ENCODE data around the gene ANKRD13B.

The ANKRD13B gene

DNA sequence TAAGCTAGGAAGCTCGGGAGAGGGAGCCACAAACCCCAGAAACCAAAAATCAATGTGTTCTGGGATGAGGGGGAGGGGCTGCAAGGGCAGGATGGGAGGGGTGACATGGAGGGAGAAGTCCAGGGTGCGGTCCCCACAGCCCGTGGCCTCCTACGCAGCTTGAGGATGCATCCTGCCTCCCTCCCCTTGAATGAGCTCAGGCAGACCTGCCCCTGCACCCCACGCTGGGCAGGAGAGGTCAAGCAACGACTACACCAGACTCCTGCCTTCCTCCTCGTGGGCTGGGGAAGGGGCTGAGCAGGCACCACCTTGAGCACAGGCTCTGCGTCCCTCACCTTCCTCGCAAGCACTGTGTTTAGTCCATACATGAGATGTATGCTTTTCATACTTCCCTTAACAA lies 3.9 kb downstream of the ANKRD13B start:
- DNase-seq, result no peak

DNA sequence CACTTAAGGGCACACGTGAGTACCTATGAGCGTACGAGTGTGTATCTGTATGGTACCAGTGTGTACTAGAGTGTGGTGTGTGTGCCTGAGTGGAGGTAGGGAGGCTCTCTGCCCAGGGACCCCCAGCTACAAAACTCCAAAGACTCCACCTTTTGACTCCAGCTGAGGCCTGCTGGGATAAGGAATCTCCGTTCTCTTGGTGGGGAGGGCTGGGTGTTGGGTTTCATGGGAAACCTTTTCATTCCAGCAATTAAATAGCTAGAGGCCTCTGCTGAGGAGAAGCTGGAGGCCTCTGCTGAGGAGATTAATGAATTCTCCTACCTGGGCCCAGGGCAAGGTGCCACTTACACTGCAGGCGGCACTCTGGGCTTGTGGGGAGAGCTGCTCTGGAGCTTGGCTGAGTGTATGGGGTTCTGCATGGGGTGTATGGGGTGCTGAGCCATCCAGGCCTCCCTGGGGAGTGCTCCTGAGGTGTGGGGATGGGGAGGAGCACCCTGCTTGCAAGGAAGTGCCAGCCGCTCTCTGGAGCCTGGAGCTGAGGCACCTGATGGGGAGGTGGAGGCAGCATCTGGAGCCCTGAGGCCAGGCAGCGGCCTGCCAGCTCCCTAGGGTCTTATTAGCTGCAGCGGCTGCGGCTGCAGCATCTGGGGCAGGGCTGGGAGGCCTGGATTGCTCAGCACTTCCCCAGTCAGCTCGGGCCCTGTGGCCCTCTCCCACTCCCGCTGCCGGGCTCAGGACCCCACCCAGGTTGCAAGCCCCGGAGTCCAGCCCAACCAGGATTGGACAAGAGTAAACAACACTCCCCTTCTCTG lies 4.6 kb downstream of the ANKRD13B start:
- no peak for DNase-seq

DNA sequence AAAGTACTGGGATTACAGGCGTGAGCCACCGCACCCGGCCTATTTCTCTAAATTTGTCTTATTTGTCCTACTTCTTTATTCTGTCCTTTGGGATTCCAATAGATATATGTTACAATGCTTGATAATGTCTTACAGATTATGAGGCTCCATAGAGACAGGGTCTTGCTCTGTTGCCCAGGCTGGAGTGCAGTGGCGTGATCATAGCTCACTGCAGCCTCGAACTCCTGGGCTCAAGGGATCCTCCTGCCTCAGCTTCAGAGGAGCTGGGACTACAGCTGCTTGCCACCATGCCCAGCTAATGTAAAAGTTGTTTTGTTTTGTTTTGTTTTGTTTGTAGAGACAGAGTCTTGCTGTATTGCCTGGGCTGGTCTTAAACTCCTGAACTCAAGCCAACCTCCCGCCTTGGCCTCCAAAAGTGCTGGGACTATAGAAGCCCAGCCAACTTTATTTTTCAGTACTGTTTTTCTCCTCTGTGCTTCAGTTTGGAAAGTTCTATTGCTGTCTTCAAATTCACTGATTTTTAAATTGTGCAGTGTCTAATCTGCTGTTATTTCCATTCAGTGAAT lies 10.3 kb downstream of the ANKRD13B start:
- no peak for DNase-seq

DNA sequence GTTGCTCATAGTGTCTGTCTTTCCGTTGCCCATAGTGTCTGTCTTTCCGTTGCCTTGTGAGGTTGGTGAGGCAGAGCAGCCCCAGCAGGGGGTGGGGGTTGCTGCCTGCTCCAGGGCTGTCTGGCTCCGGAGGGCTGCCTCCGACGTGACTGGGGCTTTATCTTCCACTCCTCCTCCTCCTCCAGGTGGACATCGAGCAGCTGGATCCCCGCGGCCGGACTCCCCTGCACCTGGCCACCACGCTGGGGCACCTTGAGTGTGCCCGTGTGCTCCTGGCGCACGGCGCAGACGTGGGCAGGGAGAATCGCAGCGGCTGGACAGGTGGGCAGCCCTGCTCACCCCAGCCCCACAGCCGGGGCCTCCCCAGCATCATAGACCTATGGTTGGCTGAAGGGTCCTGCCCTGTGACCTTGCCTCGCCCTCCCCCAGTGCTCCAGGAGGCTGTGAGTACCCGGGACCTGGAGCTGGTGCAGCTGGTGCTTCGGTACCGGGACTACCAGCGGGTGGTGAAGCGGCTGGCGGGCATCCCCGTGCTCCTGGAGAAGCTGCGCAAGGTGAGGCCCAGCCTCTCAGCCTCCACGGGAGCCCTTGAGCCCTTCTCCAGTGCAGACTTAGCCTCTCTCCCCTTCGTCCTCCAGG lies 14.7 kb downstream of the ANKRD13B start:
- DNase-seq, result no peak

DNA sequence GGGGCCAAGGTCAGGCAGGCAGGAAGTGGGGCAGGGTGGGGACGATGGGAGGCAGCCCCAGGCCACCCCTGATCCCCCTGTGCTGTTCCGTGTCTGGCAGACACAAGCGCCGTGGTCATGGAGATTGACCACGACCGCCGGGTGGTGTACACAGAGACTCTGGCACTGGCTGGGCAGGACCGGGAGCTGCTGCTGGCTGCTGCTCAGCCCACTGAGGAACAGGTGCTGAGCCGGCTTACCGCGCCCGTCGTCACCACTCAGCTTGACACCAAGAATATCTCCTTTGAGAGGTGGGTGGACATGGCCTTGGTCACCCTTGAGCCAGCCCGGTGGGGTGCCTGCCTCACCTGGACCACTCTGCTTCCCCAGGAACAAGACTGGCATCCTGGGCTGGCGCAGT lies 16.1 kb downstream of the ANKRD13B start:
- DNase-seq, result no peak

DNA sequence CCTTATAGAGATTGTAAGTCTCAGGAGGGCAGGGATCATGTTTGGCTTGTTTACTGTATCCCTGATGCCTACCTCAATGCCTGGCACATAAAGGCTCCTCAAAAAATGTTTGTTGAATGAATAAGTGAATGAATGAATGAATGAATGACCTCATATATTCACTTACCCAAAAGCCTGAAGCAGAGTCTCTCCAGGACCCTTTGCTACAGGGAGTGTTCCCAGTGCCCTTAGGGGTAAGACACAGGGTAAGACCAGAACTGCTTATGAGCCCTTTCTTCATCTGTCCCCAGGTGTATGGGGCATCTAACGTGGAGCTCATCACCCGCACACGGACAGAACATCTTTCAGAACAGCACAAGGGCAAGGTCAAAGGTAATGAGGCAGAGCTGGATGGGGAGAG lies 17.5 kb downstream of the ANKRD13B start:
- no peak for DNase-seq

DNA sequence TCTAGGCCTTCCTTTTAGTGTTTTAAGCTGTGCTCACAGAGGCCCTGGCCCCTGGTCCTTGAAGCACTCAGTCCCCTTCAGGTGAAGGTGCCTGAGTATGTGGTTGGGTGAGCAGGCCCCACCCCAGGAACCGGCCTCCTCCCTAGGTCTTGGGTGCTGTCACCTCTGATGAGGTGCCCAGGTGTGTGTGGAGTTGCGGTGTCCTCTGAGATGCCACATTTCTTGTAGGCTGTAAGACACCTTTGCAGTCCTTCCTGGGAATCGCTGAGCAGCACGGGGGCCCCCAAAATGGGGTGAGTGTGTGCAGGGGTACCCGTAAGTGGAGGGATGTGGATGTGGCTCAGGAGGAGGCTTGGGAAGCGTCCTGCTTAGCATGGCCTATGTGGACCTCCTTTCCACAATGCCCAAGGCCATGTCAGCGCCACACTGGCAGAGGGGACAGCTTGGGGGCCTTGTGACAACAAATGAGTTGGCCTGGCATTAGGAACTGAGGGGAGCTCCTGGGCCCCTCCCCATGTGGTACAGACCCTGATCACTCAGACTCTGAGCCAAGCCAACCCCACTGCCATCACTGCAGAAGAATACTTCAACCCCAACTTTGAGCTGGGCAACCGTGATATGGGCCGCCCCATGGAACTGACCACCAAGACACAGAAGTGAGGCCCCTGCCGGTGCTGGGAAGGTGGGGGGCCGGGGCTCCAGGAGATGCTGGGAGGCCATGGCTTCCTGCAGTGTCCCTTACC lies 18.6 kb downstream of the ANKRD13B start:
- DNase-seq, result no peak

DNA sequence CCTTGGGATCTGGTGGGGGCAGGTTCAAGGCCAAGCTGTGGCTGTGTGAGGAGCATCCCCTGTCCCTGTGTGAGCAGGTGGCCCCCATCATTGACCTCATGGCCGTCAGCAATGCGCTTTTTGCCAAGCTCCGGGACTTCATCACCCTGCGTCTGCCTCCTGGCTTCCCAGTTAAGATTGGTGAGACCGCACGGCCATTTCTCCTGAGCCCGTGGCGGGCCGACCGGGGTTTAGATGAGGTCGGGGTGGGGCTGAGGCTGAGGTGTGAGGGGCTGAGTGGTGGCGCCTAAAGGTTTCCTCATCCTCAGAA lies 19.1 kb downstream of the ANKRD13B start:
- no peak for DNase-seq

DNA sequence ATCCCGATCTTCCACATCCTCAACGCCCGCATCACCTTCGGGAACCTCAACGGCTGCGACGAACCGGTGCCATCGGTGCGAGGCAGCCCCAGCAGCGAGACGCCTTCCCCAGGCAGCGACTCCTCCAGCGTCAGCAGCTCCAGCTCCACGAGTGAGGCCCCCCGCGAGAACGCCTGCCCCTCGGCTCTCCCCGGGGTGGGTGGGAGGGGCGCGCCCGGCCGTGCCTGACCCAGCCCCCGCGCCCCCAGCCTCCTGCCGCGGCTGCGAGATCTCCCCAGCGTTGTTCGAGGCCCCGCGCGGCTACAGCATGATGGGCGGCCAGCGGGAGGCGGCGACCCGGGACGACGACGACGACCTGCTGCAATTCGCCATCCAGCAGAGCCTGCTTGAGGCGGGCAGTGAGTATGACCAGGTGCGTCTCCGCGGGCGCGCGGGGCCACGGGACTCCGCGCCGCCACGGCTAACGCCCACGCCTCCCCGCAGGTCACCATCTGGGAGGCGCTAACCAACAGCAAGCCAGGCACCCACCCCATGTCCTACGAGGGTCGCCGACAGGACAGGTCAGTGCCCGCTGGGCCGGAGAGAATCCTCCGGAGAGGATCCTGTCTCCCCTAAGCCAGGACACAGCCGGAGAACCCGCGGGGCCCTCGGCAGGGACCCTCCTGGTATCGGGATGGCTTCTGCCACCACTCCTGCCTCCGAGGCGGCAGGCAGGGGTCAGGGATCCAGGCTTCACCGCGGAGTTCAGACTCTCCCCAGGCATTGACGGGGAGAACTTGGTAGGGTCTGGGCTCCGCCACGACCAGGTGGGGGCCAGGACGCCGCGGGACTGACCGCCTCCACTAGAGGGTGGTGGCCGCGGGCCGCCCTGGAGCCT lies 19.7 kb downstream of the ANKRD13B start:
- DNase-seq, result no peak

DNA sequence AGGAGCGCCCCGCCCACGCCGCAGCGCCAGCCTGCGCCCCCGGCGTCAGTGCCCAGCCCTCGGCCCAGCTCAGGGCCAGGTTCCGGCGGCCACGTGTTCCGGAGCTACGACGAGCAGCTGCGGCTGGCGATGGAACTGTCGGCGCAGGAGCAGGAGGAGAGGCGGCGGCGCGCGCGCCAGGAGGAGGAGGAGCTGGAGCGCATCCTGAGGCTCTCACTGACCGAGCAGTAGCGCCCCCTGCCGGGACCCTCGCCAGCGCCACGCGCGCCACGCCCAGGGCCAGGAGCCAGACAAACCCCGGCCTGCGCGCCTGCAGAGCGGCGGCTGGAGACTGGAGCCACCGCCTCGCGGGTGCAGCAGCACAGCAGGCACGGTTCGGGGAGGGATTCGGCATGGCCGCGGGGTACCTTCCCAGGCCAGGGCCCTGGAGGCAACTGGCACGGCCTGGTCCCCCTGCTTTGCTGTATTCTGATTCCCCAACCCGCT lies 20.5 kb downstream of the ANKRD13B start:
- peak; percentile 98 to 99 for DNase-seq

DNA sequence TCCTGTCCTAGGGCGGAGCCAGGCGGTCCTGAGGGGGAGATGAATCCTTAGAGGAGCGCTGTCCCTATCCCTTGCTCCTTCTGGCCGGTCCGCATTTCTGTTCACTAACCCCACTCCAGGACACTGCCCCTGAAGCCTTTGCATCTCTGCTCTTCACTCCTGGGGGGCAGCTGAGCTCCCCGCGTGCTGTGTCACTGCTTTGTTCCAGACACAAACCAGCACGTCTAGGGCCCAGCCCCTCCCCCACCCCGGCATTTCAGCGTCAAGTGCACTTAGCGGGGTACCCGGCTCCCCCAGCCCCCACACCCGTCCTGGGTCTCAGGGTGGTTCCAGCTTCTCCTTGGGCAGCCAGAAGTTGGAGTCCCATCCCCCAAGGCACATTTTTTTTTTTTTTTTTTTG lies 20.9 kb downstream of the ANKRD13B start:
- DNase-seq, result no peak

DNA sequence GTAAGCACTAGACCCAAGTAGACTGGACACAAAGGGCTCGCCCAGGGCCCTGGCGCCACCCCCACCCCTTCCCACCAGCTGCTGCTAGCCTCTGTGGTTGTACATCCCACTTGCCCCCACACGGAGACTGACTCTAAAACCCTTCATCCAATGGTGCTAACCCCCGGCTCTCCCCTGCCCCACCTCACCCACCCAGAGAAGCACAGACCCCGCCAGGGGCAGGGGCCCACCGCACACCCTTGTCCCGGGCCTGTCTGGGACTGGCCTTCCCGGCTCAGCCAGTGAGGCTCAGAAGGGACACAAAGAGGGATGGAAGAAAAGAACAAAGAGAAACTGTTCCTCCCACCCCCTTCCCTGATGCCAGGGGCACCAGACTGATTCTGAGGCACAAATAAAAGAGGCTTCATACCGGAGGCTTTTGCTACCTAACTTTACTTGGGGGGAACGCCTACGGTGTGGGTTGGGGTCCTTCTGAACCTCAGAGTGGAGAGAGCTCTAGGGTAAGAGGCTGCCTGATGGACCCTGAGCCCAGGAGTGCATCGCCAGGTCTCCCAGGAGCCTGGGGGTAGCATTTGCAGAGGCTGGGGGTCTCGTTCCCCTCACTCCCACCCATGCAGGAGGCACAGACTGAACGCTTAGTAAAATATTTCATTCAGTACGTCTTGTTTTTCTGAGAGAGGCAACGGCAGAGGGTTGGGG lies 21.6 kb downstream of the ANKRD13B start:
- no peak for DNase-seq

DNA sequence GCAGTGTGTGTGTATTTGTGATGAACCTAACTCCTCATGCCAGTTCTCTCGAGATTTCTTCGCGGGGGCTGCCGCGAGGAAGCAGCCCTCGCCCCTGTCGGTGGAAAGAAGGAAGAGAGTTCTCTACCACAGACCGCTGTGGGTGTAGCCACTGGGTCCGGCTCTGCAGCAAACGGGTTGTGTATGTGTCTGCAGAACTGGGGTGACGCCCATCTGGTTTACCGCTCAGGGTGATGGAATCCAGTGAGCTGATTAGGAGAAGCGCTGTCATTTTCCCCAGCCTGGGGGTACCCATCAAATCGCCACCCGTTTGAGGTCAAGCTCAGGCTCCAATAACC lies 22.1 kb downstream of the ANKRD13B start:
- DNase-seq, result peak; percentile 60 to 61

DNA sequence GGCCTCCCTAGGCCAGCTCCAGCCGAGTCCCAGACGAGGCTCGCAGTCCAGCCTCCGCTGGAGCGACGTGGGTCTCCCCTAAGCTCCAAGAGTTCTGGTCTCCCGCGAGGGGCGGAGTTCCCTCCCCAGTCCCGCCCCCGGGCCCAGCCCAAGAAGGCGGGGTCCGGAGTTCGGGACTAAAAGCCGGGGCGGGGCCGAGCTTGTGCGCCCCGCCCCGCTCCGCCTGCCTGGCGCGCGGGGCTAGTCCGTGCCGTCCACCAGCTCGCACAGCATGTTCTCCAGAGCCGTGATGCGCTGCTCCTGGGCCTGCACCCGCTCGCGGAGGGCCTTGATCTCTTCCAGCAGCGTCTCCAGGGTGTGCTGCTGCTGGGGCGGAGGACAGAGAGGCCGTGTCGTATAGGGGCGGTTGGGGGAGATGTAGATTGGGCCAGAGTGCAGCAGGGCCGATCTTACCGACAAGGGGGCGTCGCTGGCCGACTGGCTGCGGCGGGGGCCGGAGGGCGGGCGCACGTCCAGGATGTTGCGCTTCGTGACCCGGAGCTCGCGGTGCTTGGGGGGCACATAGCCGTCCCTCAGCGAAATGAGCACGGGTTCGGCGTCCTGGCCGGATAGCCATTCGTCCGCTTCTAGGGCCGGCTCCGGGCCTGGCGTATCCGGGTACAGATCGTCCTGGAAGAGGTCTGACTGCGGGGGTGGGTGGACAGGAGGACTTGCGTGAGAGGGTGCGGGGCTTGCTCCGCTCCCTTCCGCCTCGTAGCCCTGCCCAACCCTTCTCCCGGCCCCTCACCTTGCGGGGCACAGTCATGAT lies 22.8 kb downstream of the ANKRD13B start:
- DNase-seq, result peak; percentile 85 to 89

DNA sequence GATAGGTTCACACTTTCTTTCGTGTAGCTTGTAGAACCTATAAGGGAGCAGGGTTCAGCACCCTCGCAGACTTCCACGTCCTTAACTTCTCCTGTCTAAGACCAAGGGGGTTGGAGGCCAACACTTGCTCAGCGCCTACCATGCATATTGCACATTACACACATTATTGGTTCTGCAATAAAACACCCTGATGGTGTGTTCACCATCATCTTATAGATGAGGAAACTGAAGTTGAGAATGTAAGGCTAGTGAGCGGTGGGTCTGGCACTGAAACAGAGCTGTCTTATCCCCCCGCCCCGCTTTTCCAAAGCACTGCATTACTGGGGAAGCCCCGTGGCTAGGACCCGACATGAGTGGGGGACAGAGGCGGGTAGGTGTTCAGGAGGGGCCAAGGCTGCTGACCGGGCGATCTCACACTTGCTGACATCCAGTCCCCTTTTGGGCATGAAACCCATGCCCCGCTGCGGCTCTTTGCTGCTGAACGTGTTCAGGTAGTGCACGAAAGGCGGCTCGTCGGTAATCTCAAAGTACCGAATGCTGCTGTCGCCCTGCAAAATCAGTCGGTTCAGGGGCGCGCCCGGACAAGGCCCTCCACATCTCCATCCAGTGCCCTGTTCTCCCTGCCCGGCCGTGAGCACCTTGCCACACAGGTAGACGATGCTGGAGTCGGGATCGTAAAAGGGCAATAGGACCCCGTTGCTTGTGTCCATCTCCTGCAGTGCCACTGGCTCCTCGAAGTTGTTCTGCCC lies 23.5 kb downstream of the ANKRD13B start:
- no peak for DNase-seq

DNA sequence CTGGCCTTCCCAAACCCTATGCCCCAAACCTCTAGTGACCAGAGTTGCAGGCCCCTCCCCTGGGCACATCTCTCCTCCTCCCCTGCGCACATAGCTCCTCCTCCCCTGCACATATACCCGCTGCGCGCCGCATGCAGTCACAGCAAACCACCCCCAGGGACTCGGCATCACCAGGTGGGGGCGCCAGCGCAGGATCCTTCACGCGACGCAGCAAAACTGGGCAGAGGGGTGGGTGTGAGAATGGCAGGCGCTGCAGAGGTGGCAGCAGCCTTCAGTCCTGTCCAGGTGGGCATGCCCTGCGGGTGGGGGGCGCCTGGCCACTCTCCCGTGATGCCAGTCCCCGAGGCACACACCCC lies 24.2 kb downstream of the ANKRD13B start:
- peak; percentile 94 to 95 for DNase-seq

DNA sequence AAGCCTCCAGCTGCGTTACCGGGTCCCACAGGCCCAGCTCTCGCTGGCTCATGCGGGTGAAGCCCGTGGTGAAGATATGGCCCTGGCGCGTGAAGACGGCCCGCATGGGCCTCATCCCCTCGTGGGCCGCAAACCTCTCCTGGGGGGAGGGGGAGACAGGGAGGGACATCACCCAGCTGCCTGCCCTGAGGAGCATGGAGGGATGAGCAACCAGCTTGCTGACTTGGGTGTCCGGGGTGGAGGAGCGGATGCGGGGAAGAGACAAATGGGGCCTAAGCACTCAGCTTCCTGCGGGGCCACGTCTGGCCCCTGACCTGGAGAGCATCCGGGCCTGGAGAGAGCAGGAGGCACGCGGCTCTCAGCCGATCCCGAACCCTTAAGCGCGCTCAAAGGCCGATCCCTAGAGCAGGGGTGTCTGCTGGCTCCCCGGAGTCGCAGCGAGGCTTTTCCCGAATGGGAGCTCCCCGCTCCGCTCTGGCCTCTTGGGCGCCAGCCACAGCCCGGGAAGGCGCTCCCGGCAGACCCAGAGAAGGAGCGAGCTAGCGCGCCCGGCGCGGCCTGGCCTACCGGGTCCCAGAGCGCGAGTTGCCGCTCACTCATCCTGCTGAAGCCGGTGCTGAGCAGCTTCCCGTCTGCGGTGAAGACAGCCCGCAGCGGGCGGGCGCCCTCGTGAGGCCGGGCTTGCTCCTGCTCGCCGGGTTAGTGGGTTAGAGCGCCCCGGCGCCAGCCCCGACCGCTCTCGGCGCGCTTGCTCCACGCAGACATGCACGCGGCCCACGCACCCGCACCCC lies 24.7 kb downstream of the ANKRD13B start:
- DNase-seq, result peak; percentile 87 to 91

DNA sequence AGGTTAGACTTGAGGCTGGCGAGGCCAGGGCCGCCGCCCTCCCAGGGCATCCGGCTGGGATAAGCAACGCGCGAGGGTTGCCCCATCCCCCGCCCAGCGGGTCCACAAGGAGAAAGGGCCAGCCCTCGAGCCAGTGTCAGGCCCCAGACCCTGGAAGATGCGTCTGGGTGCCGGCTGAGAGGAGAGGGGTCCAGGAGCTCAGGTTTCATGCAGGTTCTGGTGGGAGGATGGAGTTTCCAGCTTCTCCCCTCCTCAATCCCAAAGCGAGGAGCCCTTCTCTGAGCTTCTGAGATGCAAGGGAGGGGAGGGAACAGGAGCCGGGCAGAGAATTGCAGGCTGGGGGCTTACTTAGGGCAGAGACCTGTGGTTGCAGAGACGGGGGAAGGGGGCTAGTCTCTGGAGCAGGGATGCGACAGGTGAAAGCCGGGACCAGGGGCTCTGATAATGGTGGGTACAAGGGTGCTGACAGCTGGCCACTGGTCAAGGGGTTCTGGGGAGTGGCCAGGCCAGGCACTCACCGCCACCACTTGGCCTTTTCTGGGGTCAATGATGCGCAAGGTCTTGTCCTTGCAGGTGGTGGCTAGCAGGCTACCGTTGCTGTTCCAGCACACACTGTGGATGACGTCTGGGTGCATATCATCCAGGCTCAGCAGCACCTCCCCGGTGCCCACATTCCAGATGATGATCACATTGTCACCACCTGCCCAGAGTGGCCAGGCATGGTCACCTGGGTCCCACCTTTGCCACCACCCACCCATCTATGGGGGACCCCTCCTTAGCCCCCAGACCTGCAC lies 25.5 kb downstream of the ANKRD13B start:
- no peak for DNase-seq

DNA sequence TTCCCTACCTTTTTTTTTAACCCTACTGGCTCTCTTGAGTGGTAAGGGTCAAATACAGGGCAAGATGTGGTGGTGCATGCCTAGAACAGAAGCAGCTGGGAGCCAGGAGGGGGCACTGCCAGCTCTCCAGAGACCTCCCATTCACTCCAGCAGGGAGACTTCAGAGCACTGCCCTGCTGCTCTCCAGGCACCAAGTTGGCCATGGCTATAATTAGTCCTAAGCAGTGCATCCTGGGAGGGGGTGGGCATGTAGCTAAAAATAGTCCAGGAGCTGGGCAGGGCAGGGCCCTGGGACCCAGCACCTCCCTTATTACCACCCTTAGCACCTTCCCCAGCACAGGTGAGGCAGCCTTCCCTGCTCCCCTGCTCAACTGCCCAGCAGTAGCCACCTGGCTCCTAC lies 26.3 kb downstream of the ANKRD13B start:
- DNase-seq, result no peak

Measured in stimulated activated CD4-positive, alpha-beta T cell treated with anti-CD3 and anti-CD28 coated beads, Interleukin-2, amount 100 ng/mL, for 24 hours (primary cell).